Measurements from ENCODE around the gene POU2F1.
A peak's percentile ranks its signal among the peaks of the same experiment; 100 is the strongest.

Gene POU2F1

DNA sequence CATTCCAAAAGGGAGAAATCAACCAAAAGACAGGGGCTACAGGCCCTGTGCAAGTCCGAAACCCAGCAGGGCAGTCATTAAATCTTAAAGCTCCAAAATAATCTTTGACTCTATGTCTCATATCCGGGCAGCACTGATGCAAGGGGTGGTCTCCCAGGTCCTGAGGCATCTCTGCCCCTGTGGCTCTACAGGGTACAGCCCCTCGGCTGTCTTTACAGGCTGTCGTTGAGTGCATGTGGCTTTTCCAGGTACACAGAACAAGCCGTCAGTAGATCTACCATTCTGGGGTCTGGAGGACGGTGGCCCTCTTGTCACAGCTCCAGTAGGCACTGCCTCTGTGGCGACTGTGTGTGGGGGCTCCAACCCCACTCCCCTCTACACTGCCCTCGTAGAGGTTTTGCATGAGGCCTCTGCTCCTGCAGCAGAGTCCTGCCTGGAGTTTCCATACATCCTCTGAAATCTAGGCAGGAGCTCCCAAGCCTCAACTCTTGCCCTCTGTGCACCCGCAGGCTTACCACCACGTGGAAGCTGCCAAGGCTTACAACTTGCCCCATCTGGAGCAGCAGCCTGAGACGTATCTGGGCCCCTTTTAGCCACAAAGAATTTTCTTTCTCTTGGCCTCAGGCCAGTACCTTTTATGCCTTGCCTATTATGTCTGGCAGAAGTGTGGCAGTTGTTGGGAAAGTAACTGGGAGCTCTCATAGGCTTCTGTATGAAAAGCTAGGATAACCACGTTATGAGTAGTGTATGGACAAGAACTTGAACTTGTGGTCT, 52.5 kb downstream of the POU2F1 start:
- DNase-seq = peak; percentile 34

DNA sequence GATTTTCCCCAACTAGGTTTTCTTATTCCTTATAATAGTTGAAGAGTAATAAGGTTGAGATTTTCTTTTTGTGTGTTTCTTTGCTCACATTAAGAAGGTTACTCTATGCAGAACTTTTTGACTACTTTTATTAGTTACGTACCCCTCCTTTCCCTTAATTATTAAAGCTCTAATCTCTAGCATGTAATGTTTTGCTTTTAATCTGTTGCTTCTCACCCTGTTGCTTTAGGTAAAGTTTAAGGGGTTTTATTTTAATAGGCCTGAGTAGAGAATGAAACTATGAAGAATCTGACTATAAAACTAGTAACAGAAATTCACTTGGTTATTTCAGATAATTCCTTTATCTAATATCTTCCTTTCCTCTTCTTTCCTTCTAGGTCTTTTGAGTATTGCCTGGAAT, 53.4 kb downstream of the POU2F1 start:
- DNase-seq = no peak

DNA sequence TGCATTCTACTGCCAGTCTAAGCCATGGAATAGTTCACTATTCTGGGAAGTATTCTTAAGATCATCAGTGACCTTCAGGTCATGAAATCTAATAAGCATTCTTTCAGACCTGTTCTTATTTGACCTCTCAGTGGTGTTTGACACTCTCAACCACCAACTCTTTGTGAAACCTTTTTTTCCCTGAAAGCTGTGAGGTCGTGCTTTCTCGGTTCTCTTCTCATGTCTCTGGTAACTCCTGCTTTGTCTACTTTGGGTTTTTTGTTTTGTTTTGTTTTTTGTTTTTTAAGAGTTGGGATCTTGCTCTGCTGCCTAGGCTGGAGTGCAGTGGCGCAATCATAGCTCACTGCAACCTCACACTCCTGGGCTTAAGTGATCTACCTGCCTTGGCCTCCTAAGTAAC, 56.3 kb downstream of the POU2F1 start:
- no peak for DNase-seq

DNA sequence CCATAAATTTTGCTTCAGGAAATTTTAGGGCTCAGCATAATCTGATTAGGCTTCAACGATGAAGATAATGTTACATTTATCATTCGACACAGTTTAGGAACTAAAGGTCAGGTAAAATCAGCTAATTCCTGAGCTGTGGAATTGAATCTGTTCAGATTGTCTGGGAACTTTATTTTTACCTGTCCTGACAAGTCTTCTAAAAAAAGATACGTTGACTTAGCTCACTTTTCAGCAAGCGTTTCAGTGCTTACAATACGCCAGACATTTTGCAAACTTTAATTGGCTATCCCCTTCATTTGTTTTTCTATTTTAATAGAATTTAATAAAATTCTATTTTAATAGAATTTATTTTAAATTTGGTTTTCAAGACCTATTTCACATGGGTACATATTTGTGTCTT, 57.8 kb downstream of the POU2F1 start:
- no peak for DNase-seq

DNA sequence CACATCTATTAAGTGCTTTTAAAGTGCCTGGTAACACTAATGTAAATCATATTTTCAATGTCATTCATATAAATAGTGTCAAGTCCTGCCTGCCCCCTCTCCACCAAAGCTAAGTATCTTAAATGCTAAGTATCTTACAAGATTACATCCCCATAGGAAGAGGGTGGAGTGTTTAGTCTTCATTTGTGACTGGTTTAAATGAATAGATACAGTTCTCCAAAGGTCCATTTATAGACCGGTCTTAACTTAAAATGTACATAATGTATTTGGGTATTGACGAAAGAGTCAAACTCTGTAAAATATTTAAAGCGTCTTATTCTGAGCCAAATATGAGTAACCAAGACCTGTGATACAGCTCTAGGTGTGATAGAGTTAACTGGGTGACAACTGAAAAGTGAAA, 60.2 kb downstream of the POU2F1 start:
- DNase-seq = no peak

DNA sequence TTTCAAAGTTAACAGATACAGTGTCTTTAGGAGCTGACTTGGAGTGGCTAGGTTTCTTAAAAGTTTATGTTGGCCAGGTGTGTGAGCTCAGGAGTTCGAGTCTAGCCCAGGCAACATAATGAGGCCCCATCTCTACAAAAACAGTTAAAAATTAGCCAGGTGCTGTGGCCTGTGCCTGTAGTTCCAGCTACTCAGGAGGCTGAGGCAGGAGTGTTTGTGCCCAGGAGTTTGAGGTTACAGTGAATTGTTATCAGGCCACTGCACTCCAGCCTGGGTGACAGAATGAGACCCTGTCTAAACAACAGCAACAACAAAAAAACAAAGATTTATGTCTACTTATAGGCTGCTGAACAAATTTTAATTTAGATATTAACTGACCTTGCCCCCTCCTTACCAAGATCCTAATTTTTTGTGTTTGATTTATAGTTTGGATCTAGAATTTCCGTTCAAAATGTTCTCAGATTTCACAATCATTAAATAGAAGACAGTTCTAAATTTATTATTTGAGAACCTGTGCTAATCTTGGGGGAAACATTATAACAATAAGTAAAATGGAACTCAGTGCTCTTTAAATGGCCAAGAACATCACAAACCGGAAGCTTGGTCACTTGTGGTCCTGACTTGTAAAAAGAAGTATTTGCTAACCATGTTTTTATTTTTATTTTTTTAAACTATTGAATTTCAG, 67.8 kb downstream of the POU2F1 start:
- no peak for DNase-seq

DNA sequence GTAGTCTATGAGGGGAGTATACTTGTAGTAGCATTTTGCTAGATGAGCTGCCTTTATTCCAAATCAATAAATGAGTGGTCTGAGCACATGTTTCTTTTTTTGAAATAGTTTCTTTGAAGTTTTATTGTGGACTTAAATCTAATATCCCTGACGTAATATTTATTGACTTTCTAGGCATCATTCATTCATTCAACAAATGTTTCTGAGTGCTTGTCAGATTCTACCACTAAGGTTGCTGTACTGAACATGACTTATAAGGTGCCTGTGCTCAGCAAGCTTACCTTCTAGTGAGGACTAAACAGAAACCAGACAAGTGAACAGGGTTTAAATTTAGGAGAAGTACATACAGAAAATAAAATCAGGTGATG, 68.4 kb downstream of the POU2F1 start:
- no peak for DNase-seq

DNA sequence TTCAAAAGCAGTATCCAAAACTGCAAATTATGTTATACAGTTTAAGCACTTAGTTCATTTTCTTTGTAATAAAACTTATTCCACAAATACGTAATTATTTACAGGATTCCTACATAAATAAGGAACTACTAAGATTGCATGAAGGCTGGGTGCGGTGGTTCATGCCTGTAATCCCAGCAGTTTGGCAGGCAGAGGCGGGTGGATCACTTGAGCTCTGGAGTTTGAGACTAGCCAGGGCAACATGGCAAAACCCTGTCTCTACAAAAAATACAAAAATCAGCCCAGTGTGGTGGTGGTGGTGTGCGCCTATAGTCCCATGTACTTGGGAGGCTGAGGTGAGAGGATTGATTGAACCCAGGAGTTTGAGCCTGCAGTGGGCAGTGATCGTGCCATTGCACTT, 69.3 kb downstream of the POU2F1 start:
- DNase-seq = no peak

DNA sequence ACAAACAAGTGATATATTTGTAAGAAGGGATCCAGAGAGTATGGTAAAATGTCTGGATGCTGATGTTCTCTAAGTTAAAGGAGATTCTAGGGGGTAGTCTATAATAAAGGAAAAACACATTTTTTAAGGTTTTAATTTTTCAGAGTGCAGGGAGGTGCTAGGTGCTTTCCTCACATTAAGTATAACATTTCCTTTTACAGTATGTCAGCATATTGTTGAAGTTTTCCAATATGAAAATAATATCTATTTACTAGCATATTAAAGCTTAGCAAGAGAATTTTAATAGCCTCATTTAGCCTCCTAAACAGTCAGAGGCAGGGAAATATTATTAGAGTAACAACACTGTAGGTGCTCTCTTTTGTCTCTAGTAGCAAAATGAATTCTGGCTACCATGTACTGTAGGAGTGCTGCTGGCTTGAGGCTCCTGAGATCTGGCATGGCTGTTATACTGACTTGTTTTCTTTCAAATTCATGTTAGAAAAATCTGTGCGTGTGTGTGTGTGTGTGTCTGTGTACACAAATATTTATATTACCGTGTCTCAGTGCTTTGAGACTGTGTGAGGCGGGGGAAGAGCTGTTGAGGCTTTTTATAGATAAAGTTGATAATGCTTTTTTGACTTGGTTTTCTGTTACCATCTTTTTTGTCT, 71.0 kb downstream of the POU2F1 start:
- no peak for DNase-seq

DNA sequence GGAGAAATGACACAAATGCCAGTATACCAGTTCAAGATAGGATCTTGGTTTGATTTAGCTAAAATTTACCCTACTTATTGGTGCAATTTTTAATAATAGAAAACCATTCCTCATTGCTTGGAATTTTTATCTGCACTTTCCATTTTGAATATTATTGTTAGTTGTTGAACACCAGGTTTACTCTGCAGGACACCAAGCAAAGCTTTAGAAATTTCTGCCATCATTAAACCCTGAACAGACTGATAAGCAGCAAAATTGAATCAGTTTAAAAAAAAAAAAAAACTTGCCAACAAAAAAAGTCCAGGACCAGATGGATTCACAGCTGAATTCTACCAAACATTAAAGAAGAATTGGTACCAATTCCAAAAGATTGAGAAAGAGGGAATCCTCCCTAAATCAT, 71.5 kb downstream of the POU2F1 start:
- no peak for DNase-seq

DNA sequence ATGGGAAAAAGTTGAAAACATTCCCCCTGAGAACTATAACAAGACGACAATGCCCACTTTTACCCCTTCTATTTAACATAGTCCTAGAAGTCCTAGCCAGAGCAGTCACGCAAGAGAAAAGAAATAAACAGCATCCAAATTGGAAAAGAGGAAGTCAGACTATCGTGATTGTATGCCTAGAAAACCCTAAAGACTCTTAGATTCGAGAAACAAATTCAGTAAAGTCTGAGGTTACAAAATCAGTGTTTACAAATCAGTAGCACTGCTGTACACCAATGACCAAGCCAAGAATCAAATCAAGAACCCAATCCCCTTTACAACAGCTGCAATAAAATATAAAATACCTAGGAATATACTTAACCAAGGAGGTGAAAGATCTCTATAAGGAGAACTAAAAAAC, 72.4 kb downstream of the POU2F1 start:
- no peak for DNase-seq

DNA sequence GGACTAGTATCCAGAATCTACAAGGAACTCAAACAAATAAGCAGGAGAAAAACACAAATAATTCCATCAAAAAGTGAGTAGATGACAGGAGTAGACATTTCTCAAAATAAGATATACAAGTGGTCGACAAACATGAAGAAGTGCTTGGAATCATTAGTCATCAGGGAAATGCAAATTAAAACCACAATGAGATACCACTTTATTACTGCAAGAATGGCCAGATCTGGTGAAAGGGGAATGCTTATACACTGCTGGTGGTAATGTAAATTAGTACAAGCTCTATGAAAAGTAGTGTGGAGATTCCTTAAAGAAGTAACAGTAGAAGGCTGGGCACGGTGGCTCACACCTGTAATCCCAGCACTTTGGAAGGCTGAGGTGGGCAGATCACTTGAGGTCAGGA, 73.8 kb downstream of the POU2F1 start:
- DNase-seq = no peak

DNA sequence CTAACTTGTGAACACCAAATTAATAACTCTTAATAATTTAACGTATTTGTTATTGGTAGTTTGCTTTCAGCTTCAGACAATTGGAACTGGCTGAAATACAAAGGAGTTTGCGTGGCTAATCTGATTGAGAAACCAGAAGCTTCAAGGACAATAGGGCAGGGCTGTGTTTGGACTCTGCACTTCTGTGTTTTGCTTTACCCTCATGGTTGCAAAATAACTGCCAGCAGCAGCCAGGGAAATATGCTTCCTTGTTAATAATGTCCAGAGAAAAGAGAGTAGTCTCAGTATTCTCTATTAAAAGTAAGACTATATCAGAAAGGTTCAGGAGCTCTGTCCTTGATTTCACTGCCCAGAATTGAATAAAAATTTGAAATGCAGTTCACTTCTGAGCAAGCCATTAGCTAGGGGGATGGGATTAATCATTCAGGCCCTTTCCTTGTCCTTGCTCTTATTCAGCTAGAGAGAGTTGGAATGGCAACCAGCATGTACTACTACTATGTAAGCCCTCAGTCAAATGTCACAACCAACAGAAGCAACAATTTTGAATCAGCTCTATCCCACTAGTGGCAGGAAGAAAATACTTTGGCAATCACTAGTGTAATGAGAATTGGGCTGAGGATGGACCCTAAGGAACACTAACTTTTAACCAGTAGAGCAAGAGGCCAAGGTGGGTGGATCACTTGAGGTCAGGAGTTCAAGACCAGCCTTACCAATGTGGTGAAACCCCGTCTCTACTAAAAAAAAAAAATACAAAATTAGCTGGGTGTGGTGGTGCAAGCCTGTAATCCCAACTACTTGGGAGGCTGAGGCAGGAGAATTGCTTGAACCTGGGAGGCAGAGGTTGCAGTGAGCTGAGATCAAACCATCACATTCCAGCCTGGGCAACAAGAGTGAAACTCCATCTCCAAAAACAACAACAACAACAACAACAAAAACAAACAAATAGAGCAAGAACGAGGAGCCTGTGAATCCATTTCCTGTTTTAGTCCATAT, 76.8 kb downstream of the POU2F1 start:
- DNase-seq = no peak

DNA sequence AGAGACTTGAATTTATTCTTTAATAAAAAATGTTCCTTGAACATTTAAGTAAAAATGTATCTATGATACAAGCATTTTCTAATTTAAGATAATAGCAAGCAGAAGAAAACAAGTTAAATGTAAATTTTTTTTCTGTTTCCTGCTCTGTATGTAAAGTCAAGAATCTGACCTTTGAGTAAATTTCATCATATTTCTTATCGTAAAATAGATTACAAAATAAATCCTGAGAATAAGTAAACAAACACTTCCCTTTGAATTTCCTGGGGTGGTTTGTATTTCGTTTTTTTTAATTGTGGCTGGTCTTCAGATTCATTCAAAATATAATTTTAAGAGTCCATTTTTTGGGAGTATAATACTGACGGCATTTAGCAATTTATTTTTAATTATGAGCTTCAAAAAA, 77.6 kb downstream of the POU2F1 start:
- DNase-seq = no peak

DNA sequence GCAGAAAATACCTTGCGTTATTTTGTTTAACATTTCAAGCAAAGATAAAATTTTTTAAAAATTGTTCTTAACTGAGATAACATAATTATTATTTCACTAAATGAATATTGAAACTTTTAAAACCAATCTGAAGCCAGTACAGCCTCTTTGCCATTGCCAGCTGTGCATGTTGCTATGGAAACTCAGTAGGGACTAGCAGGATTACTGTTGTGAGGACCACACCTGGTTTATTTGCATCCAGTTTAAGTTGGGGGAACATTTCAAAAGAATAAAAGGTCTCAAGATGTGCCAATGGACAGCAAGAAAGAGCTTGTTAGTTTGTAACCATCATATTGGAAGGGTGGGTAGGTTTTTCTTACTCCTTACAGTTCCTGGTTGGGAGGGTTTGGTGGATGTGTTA, 80.7 kb downstream of the POU2F1 start:
- DNase-seq = no peak

DNA sequence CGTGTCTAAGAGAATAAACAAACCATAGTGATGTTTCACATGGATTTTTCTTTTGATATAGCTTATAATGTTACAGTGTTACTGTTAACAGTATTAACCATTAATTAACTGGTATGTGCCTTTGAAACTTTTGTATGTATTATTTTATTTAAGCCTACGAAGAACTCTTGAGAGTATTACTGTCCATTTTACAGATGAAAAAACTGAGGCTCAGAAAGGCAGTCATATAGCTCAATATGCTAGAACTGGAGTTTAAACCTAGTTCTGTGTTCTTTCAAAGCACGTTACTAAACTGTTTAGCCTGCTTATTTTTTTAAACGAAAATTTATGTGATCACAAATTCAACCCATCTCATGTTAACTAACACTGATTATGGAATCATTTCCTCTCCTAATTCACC, 83.5 kb downstream of the POU2F1 start:
- no peak for DNase-seq

DNA sequence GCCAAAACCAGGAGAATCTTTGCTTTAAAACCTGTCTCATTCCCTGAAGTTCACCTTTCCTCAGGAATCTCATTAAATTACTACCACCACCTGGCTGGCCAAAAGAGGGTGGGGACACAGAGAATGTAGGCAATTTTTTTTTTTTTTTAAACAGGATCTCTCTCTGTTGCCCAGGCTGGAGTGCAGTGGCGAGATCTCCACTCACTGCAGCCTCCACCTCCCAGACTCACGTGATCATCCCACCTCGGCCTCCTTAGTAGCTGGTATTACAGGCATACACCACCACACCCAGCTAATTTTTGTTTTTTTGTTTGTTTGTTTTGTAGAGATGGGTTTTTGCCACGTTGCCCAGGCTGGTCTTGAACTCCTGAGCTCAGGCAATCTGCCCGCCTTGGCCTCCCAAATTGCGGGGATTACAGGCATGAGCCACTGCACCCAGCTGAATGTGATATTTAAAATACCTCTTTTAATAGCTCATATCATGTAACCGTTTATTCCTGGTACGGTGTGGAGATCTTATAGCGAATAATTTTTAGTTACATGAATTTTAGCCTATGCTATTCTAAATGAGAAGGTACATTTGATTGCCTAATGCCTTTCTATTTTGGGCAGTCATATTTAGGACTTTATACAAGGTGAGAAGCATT, 84.5 kb downstream of the POU2F1 start:
- no peak for DNase-seq

DNA sequence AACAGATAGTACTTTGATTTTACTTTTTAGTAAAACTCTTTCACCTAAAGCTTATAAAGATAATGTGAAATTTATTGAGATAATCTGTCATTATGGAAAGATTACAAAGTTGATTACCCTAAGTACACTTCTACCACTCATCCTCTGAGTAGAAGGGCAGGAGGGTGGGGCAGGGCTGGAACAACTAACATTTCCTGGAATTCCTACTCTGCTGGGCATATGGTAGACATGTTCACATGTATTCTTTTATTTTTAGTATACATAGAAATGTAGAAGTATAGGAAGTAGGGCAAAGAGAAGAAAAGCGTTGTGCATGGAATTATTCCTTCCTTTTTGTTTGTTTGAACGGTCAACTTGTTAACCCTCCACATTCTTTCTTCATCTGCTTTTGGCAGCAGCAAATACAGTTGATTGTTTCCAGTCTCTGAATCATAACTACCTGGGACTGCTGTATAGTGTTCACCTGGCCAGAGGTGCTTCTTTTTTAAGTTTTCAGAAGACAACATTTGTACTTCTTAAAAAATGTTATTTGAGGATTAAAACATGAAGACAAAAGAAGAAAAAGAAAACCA, 85.1 kb downstream of the POU2F1 start:
- DNase-seq = no peak

DNA sequence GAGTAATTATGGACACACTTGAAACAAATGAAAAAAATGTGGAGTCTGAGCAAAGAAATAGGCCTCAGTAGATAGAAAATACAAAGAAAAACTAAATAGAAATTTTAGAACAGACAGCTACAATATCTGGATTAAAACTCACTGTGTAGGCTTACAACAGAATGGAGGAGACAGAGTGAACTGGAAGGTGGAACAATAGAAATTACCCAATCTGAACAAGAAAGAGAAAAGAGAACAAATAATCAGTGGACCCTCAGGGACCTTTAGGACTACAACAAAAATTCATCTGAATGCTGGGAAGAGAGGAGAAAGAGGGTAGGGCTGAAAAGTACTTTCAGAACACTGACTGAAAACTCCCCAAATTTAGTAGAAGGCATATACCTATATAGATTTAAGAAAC, 90.0 kb downstream of the POU2F1 start:
- no peak for DNase-seq

DNA sequence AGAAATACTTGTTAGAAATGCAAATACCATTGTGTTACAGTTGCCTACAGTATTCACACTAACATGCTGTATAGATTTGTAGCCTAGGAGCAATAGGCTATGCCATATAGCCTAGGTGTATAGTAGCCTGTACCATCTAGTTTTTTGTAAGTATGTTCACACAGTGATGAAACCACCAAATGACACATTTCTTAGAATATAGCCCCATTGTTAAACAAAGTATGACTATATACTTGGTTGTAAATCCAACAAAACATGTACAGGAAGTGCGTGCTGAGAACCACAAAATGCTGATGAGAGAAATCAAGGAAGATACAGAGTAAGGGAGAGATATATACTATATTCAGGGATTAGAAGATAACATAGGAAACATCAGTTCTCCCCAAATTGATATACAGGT, 92.2 kb downstream of the POU2F1 start:
- no peak for DNase-seq

DNA sequence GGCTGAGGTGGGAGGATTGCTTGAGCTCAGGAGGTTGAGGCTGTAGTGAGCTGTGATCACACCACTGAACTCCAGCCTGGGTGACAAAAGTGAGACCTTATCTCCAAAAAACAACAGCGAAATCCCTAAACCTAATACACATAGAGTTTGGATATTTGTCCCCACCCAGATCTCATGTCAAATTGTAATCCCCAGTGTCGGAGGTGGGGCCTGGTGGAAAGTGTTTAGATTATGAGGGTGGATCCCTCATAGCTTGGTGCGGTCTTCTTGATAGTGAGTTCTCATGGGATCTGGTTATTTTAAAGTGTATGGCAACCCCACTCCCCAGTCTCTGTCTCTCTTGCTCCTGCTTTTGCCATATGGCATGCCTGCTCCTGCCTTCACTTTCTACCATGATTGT, 94.0 kb downstream of the POU2F1 start:
- no peak for DNase-seq

DNA sequence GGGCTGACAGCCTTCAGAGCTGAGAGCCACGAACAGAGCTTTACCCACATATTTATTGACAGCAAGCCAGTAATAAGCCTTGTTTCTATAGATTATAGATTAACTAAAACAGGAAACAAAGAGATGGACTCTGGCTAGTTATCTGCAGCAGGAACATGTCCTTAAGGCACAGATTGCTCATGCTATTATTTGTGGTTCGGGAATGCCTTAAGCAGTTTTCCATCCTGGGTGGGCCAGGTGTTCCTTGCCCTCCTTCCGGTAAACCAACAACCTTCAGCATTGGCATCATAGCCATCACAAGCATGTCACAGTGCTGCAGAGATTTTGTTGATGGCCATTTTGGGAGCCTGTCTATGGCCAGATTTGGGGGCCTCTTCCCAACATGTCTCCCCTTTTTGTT, 96.8 kb downstream of the POU2F1 start:
- no peak for DNase-seq
